H4 (cell line): ENCODE data around the gene DCAF8. TPM values are rescaled to one million over a fixed set of nuclear protein-coding genes. Genes with fewer than 3 reads are reported as not detected.
"Not testable (repeated sequence)": the region's sequence is repeated elsewhere in the genome, so short reads cannot be mapped to it uniquely, and the experiment has no call there.

ENCODE experiments used
- DNase-seq: peaks from one replicate; pipeline ENCODE4 v3.0.0-alpha.2; 2015; ENCODE audit warnings: low spot score
- total RNA-seq: library from RNA; depleted of rRNA; stranded (reverse); fragments of >200 nt; shearing (Covaris generic); gene quantifications from 2 replicates; pipeline ENCODE4 v1.2.3, GENCODE V29; 2014; rRNA removed

The DCAF8 gene
- 22.1 and 22.6 TPM in 2 replicates for total RNA-seq

GRCh38 chr1:160261893-160262794 lies at the start of gene DCAF8:
Gene DCAF8 (minus strand): TSS chr1:160262549. CDS start chr1:160244008, 18,541 bp downstream.
- peak; percentile 98 for DNase-seq

GRCh38 chr1:160309571-160309970 lies 47.2 kb upstream of the DCAF8 start:
- DNase-seq = no peak

- no peak for DNase-seq
These were observed 46.8 kb upstream of the DCAF8 start for GRCh38 chr1:160309185-160309557.

- DNase-seq = no peak
These were observed 46.3 kb upstream of the DCAF8 start for GRCh38 chr1:160308451-160309184.

GRCh38 chr1:160307118-160307791 lies 44.9 kb upstream of the DCAF8 start:
- no peak for DNase-seq

GRCh38 chr1:160300173-160300572 lies 37.8 kb upstream of the DCAF8 start:
- no peak for DNase-seq

- DNase-seq = no peak
These were observed 33.7 kb upstream of the DCAF8 start for GRCh38 chr1:160296036-160296435.

GRCh38 chr1:160293020-160293968 lies 30.9 kb upstream of the DCAF8 start:
- no peak for DNase-seq

- peak; percentile 68 for DNase-seq
These were observed 29.2 kb upstream of the DCAF8 start for GRCh38 chr1:160291248-160292220.

- DNase-seq = not testable (repeated sequence)
These were observed 25.4 kb upstream of the DCAF8 start for GRCh38 chr1:160287769-160288168.

GRCh38 chr1:160285506-160285905 lies 23.2 kb upstream of the DCAF8 start:
- DNase-seq = no peak

GRCh38 chr1:160284782-160285344 lies 22.5 kb upstream of the DCAF8 start, which contains the start of gene PEX19:
Gene PEX19 (minus strand): TSS chr1:160285133. CDS start chr1:160285124, 9 bp downstream.
- DNase-seq = peak; percentile 89

GRCh38 chr1:160284220-160284781 lies 22.0 kb upstream of the DCAF8 start:
- peak; percentile 15 for DNase-seq

- no peak for DNase-seq
These were observed 20.5 kb upstream of the DCAF8 start for GRCh38 chr1:160282807-160283206.

GRCh38 chr1:160277987-160278386 lies 15.6 kb upstream of the DCAF8 start:
- no peak for DNase-seq

GRCh38 chr1:160277330-160277729 lies 15.0 kb upstream of the DCAF8 start:
- DNase-seq = no peak

GRCh38 chr1:160271025-160271424 lies 8.7 kb upstream of the DCAF8 start:
- no peak for DNase-seq

GRCh38 chr1:160267284-160267991 lies 5.1 kb upstream of the DCAF8 start:
- DNase-seq = no peak
